GM21786 (cell line): ENCODE measurements around the gene PLEKHG5.

Experiments used
- ATAC-seq: cut with Tn5 transposase; IDR thresholded peaks from one replicate; pipeline ENCODE4 v1.9.1; 2021; ENCODE audit not compliant: unreplicated experiment

Gene PLEKHG5

GRCh38 chr1:6509919-6510291, 18.4 kb upstream of the PLEKHG5 start:
- no peak for ATAC-seq

GRCh38 chr1:6509220-6509918, 17.9 kb upstream of the PLEKHG5 start:
- no peak for ATAC-seq

GRCh38 chr1:6508816-6509189, 17.3 kb upstream of the PLEKHG5 start:
- ATAC-seq = no peak

GRCh38 chr1:6508154-6508815, 16.8 kb upstream of the PLEKHG5 start:
- no peak for ATAC-seq

- ATAC-seq = no peak
These were observed 16.0 kb upstream of the PLEKHG5 start for GRCh38 chr1:6507461-6507911.

- ATAC-seq = no peak
These were observed 15.6 kb upstream of the PLEKHG5 start for GRCh38 chr1:6507037-6507428.

- ATAC-seq = no peak
These were observed 15.0 kb upstream of the PLEKHG5 start for GRCh38 chr1:6506210-6507036.

GRCh38 chr1:6505367-6506209, 14.1 kb upstream of the PLEKHG5 start:
- ATAC-seq = no peak

- no peak for ATAC-seq
These were observed 13.4 kb upstream of the PLEKHG5 start for GRCh38 chr1:6504887-6505286.

GRCh38 chr1:6503884-6504602, 12.6 kb upstream of the PLEKHG5 start:
- ATAC-seq = no peak

GRCh38 chr1:6502000-6502891, 10.8 kb upstream of the PLEKHG5 start:
- ATAC-seq = no peak

- ATAC-seq = no peak
These were observed 9.9 kb upstream of the PLEKHG5 start for GRCh38 chr1:6501279-6501813.

- ATAC-seq = no peak
These were observed 9.2 kb upstream of the PLEKHG5 start for GRCh38 chr1:6500544-6501278.

GRCh38 chr1:6499296-6499695, 7.8 kb upstream of the PLEKHG5 start:
- ATAC-seq = no peak

- ATAC-seq = no peak
These were observed 7.2 kb upstream of the PLEKHG5 start for GRCh38 chr1:6498576-6499111.

GRCh38 chr1:6497867-6498575, 6.6 kb upstream of the PLEKHG5 start:
- ATAC-seq = no peak

GRCh38 chr1:6497215-6497866, 5.9 kb upstream of the PLEKHG5 start:
- no peak for ATAC-seq
